Right lobe of liver (tissue), 4 donors: Measurements from ENCODE around the gene SLC25A15.

Experiments used
- POLR2A ChIP-seq: fragments of 450-650 bp; IDR thresholded peaks from one replicate; pipeline ENCODE4 v1.6.1; 2017; ENCODE audit warnings: antibody characterized with exemption, mild to moderate bottlenecking
- TF ChIP-seq, protein P1 (sequence below), 4 donors: fragments of 200-600 bp in 3 of 4; fragments of 450-650 bp in 1 of 4; IDR thresholded peaks; one replicate each; pipeline versions ENCODE4 v1.5.1 to v1.8.0; 2016 to 2022; ENCODE audit warnings: antibody characterized with exemption in 4 of 4, mild to moderate bottlenecking in 2 of 4
- donor health status: DM: no; HTN: no; CAD: no.
- donor health status: DM: no; HTN: no; CAD: no.
- donor health status: DM: no; HTN: yes; CAD: no.

DNA sequence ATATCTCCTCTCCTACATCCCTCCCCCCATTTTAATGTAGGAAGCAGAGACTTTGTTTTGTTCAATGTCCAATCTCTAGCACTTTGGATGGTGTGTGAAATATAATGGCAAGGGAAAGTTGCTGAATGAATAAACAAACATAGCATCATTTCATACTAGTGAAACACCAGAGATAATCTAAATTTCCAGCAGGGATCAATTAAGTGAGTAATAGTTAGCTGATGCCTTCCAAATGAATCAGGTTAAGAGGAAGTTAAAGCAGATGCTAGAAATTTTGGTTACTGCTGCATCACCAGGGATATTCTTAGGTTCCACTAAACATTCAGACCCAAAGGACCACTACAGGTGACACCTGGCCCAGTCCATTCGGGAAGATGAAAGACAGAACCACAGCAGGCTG lies 26.6 kb upstream of the SLC25A15 start:
- TF ChIP-seq, protein P1, sequence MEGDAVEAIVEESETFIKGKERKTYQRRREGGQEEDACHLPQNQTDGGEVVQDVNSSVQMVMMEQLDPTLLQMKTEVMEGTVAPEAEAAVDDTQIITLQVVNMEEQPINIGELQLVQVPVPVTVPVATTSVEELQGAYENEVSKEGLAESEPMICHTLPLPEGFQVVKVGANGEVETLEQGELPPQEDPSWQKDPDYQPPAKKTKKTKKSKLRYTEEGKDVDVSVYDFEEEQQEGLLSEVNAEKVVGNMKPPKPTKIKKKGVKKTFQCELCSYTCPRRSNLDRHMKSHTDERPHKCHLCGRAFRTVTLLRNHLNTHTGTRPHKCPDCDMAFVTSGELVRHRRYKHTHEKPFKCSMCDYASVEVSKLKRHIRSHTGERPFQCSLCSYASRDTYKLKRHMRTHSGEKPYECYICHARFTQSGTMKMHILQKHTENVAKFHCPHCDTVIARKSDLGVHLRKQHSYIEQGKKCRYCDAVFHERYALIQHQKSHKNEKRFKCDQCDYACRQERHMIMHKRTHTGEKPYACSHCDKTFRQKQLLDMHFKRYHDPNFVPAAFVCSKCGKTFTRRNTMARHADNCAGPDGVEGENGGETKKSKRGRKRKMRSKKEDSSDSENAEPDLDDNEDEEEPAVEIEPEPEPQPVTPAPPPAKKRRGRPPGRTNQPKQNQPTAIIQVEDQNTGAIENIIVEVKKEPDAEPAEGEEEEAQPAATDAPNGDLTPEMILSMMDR (IDR thresholded peaks at IDR 0.05) = no peak
- no peak for TF ChIP-seq POLR2A
